Stimulated activated CD4-positive, alpha-beta T cell treated with anti-CD3 and anti-CD28 coated beads, Interleukin-12 subunit alpha, Interleukin-12 subunit beta, amount 100 ng/mL, for 24 hours (primary cell): Measurements from ENCODE around the gene JAGN1.
"Not testable (repeated sequence)": the region's sequence is repeated elsewhere in the genome, so short reads cannot be mapped to it uniquely, and the experiment has no call there.

ENCODE experiments used
- DNase-seq, 2 experiments: peaks; one replicate each; pipeline ENCODE4 v3.0.0-alpha.2; 2020; ENCODE audit warnings: low read depth in 2 of 2

Gene JAGN1

GRCh38 chr3:9917820-9918219 is 27.4 kb downstream of the JAGN1 start:
- DNase-seq = no peak

- DNase-seq = no peak
These were observed 28.0 kb downstream of the JAGN1 start for GRCh38 chr3:9918261-9919038.

- no peak for DNase-seq
These were observed 37.7 kb downstream of the JAGN1 start for GRCh38 chr3:9928158-9928557.

- no peak for DNase-seq
These were observed 40.5 kb downstream of the JAGN1 start for GRCh38 chr3:9930804-9931418.

GRCh38 chr3:9932535-9932842 is 42.1 kb downstream of the JAGN1 start:
- DNase-seq = no peak

- peak; percentile 76 to 86 for DNase-seq
These were observed 42.6 kb downstream of the JAGN1 start for GRCh38 chr3:9932843-9933560.

- DNase-seq = peak; percentile 93 to 96
These were observed 43.3 kb downstream of the JAGN1 start, which contains the start of gene CRELD1 for GRCh38 chr3:9933561-9934234. CRELD1 (plus strand) TSS chr3:9933834; CDS start chr3:9934439, 605 bp downstream.

GRCh38 chr3:9934235-9934621 is 43.8 kb downstream of the JAGN1 start:
- DNase-seq = no peak

- DNase-seq = no peak
These were observed 44.6 kb downstream of the JAGN1 start for GRCh38 chr3:9934993-9935392.

GRCh38 chr3:9935966-9936510 is 45.6 kb downstream of the JAGN1 start:
- DNase-seq = no peak

- no peak for DNase-seq
These were observed 47.3 kb downstream of the JAGN1 start for GRCh38 chr3:9937486-9938238.

- no peak for DNase-seq
These were observed 48.6 kb downstream of the JAGN1 start for GRCh38 chr3:9938966-9939365.

- DNase-seq = not testable (repeated sequence)
These were observed 49.5 kb downstream of the JAGN1 start for GRCh38 chr3:9939906-9940305.

- DNase-seq = no peak
These were observed 50.3 kb downstream of the JAGN1 start for GRCh38 chr3:9940746-9941145.

GRCh38 chr3:9942164-9942563 is 51.8 kb downstream of the JAGN1 start:
- DNase-seq = no peak

- no peak for DNase-seq
These were observed 52.7 kb downstream of the JAGN1 start for GRCh38 chr3:9942934-9943690.
